Renal pelvis (tissue), 12 donors: ENCODE results near the gene DZIP3. TPM values are rescaled to one million over a fixed set of nuclear protein-coding genes. Genes with fewer than 3 reads are reported as not detected.
A peak's percentile ranks its signal among the peaks of the same experiment; 100 is the strongest.

Source experiments
- DNase-seq: peaks from one replicate; pipeline ENCODE4 v3.0.0-alpha.2; 2013
- long read RNA-seq, 16 experiments: transcript quantifications; one replicate each; lab custom pipeline, GENCODE V29; 2026
- polyA plus RNA-seq, 3 donors: library from polyadenylated mRNA; unstranded; fragments of 120-200 nt; gene quantifications; one replicate each; pipeline ENCODE4 v1.2.1, GENCODE V29; 2013; ENCODE audit not compliant: insufficient read length in 3 of 3

Gene DZIP3
- polyA plus RNA-seq = 10 to 100 TPM; 31.3 to 39.8 (median 35.4) TPM
- long read RNA-seq, donor 1 = 0 reads
- long read RNA-seq, donor 2 = 0 reads
- long read RNA-seq, donor 3 = 0 reads
- long read RNA-seq, donor 4 = 0 reads
- long read RNA-seq, donor 5 = 0 reads
- long read RNA-seq, donor 6 = 0 reads
- long read RNA-seq, donor 7, full-length matches to known transcripts = 1 of 1 reads
- long read RNA-seq, donor 7, partial matches to known transcripts = 0 of 1 reads
- long read RNA-seq, donor 7, other reads (novel, unspliced or antisense) = 0 of 1 reads
- long read RNA-seq, donor 8 = 0 reads
- long read RNA-seq, donor 9, full-length matches to known transcripts = 1 of 1 reads
- long read RNA-seq, donor 9, partial matches to known transcripts = 0 of 1 reads
- long read RNA-seq, donor 9, other reads (novel, unspliced or antisense) = 0 of 1 reads
- long read RNA-seq, donor 10, partial matches to known transcripts = 6 of 6 reads
- long read RNA-seq, donor 10, other reads (novel, unspliced or antisense) = 0 of 6 reads
- long read RNA-seq, donor 11 = 0 reads
- long read RNA-seq, donor 12 = 0 reads
- long read RNA-seq, donor 13 = 0 reads
- long read RNA-seq, donor 14 = 0 reads
- long read RNA-seq, donor 15, partial matches to known transcripts = 0 of 1 reads
- long read RNA-seq, donor 15, other reads (novel, unspliced or antisense) = 0 of 1 reads
- long read RNA-seq, donor 16 = 0 reads

- peak; percentile 96 for DNase-seq
Observed at GRCh38 chr3:108589081-108589997, at the start of gene DZIP3, which contains the start of gene CIP2A. DZIP3 (plus strand) TSS chr3:108589722; CDS start chr3:108605407, 15,685 bp downstream. CIP2A (minus strand) TSS chr3:108589438; CDS start chr3:108589375, 63 bp downstream.

- no peak for DNase-seq
Observed at GRCh38 chr3:108546247-108546646, 43.3 kb upstream of the DZIP3 start.

- no peak for DNase-seq
Observed at GRCh38 chr3:108546692-108547091, 42.8 kb upstream of the DZIP3 start.

GRCh38 chr3:108548304-108548703, 41.2 kb upstream of the DZIP3 start:
- no peak for DNase-seq

- no peak for DNase-seq
Observed at GRCh38 chr3:108548886-108549285, 40.6 kb upstream of the DZIP3 start.

- DNase-seq = peak; percentile 37
Observed at GRCh38 chr3:108552267-108553159, 37.0 kb upstream of the DZIP3 start.

GRCh38 chr3:108554229-108554628, 35.3 kb upstream of the DZIP3 start:
- no peak for DNase-seq

GRCh38 chr3:108554913-108555571, 34.5 kb upstream of the DZIP3 start:
- DNase-seq = no peak

GRCh38 chr3:108555966-108556581, 33.4 kb upstream of the DZIP3 start:
- DNase-seq = no peak

GRCh38 chr3:108562565-108562964, 27.0 kb upstream of the DZIP3 start:
- DNase-seq = no peak

- DNase-seq = no peak
Observed at GRCh38 chr3:108564564-108564963, 25.0 kb upstream of the DZIP3 start.

GRCh38 chr3:108565506-108565905, 24.0 kb upstream of the DZIP3 start:
- DNase-seq = no peak

- DNase-seq = no peak
Observed at GRCh38 chr3:108566599-108566998, 22.9 kb upstream of the DZIP3 start.

- DNase-seq = no peak
Observed at GRCh38 chr3:108569336-108569735, 20.2 kb upstream of the DZIP3 start.

- DNase-seq = no peak
Observed at GRCh38 chr3:108578064-108578463, 11.5 kb upstream of the DZIP3 start.

- no peak for DNase-seq
Observed at GRCh38 chr3:108588601-108589000, 921 bp upstream of the DZIP3 start.

- DNase-seq = no peak
Observed at GRCh38 chr3:108589998-108590323, 439 bp downstream of the DZIP3 start.

- no peak for DNase-seq
Observed at GRCh38 chr3:108590460-108590859, 938 bp downstream of the DZIP3 start.

GRCh38 chr3:108595321-108595720, 5.8 kb downstream of the DZIP3 start:
- no peak for DNase-seq

- DNase-seq = no peak
Observed at GRCh38 chr3:108598375-108598774, 8.9 kb downstream of the DZIP3 start.
